PC-3 (cell line): ENCODE results near the gene WNT1. TPM values are rescaled to one million over a fixed set of nuclear protein-coding genes. Genes with fewer than 3 reads are reported as not detected.
A peak's percentile ranks its signal among the peaks of the same experiment; 100 is the strongest.

Experiments
- ATAC-seq: fragments of 200-7000 bp; cut with Tn5 transposase; 2 replicates; pipeline ENCODE4 v1.9.1; 2020; ENCODE audit warnings: mild to moderate bottlenecking, moderate library complexity
- BruUV-seq: library from RNA; stranded (reverse); fragments of 400-500 nt; replicated peaks from 2 replicates; lab custom pipeline; 2021; lab: Mats Ljungman, UMichigan
- CTCF ChIA-PET: fragments of 300-600 bp; sonication (Branson Sonifier 250); formaldehyde crosslinking; loops from one replicate; lab custom pipeline; 2022; ENCODE audit warnings: antibody characterized with exemption; lab: Charles Lee
- POLR2A ChIA-PET: fragments of 300-600 bp; sonication (Branson Sonifier 250); formaldehyde crosslinking; loops from one replicate; lab custom pipeline; 2022; ENCODE audit warnings: antibody characterized with exemption; ENCODE audit not compliant: unreplicated experiment; lab: Charles Lee
- DNase-seq: peaks from one replicate; pipeline ENCODE4 v3.0.0-alpha.2; 2015
- H2AFZ ChIP-seq: fragments of 300-600 bp; sonication (generic); 2 replicates; pipeline ENCODE4 v1.6.0; 2016; ENCODE audit warnings: antibody characterized with exemption, low read length
- H3F3A ChIP-seq: fragments of 300-600 bp; sonication (generic); one replicate; pipeline ENCODE4 v1.6.0; 2017; ENCODE audit warnings: antibody characterized with exemption, low read length, control low read depth, mild to moderate bottlenecking; ENCODE audit not compliant: unreplicated experiment
- H3K27ac ChIP-seq: fragments of 300-600 bp; sonication (generic); 2 replicates; pipeline ENCODE4 v1.5.1; 2016; ENCODE audit warnings: mild to moderate bottlenecking, low read length
- H3K27me3 ChIP-seq: fragments of 300-600 bp; sonication (generic); 2 replicates; pipeline ENCODE4 v1.6.1; 2016; ENCODE audit warnings: low read length, mixed read lengths
- H3K36me3 ChIP-seq: fragments of 300-600 bp; sonication (generic); 2 replicates; pipeline ENCODE4 v1.6.1; 2016; ENCODE audit warnings: low read depth, mixed run types, low read length, mixed read lengths
- H3K4me1 ChIP-seq: fragments of 300-600 bp; sonication (generic); 2 replicates; pipeline ENCODE4 v1.5.1; 2016; ENCODE audit warnings: low read length; ENCODE audit not compliant: insufficient read depth
- H3K4me2 ChIP-seq: fragments of 300-600 bp; sonication (generic); 2 replicates; pipeline ENCODE4 v1.6.0; 2016; ENCODE audit warnings: low read length
- H3K4me3 ChIP-seq: fragments of 300-600 bp; sonication (generic); 2 replicates; pipeline ENCODE4 v1.5.1; 2016; ENCODE audit warnings: mild to moderate bottlenecking, low read length, mixed read lengths
- H3K79me2 ChIP-seq: fragments of 300-600 bp; sonication (generic); 2 replicates; pipeline ENCODE4 v1.6.1; 2017; ENCODE audit warnings: low read length, mixed read lengths
- H3K9ac ChIP-seq: fragments of 300-600 bp; sonication (generic); 2 replicates; pipeline ENCODE4 v1.6.0; 2016; ENCODE audit warnings: mild to moderate bottlenecking, low read length
- H3K9me2 ChIP-seq: fragments of 300-600 bp; sonication (generic); replicated peaks from 2 replicates; pipeline ENCODE4 v1.6.1; 2016; ENCODE audit warnings: mixed run types, low read length, mixed read lengths
- H3K9me3 ChIP-seq: fragments of 300-600 bp; sonication (generic); 2 replicates; pipeline ENCODE4 v1.6.1; 2016; ENCODE audit warnings: low read length, mixed read lengths
- H4K20me1 ChIP-seq: fragments of 300-600 bp; sonication (generic); 2 replicates; pipeline ENCODE4 v1.6.1; 2016; ENCODE audit warnings: low read length, mixed read lengths
- CTCF ChIP-seq: fragments of 300-600 bp; sonication (generic); conservative IDR thresholded peaks from 2 replicates; pipeline ENCODE4 v1.5.1; 2017; ENCODE audit warnings: antibody characterized with exemption, low read depth, mild to moderate bottlenecking, low read length
- EZH2 ChIP-seq: fragments of 300-600 bp; sonication (generic); IDR thresholded peaks from one replicate; pipeline ENCODE4 v1.6.1; 2017; ENCODE audit warnings: antibody characterized with exemption, mild to moderate bottlenecking, low read length; ENCODE audit not compliant: unreplicated experiment
- EZH2phosphoT487 ChIP-seq: fragments of 300-600 bp; sonication (generic); IDR thresholded peaks from 2 replicates; pipeline ENCODE4 v1.6.1; 2018; ENCODE audit warnings: mild to moderate bottlenecking, antibody characterized with exemption, low read length, borderline replicate concordance
- intact Hi-C: fragments of 100-400 bp; cut with micrococcal nuclease; formaldehyde crosslinking; loops from 2 replicates; pipeline ENCODE4 v1.9.0; 2023
- total RNA-seq: library from RNA; depleted of rRNA; stranded (reverse); fragments of >200 nt; gene quantifications from 2 replicates; pipeline ENCODE4 v1.2.3, GENCODE V29; 2014

WNT1 gene
- total RNA-seq, 1 experiment from 2014 or later = not detected

- peak overlapping the region; percentile 74 for H2AFZ ChIP-seq
- intact Hi-C loops = loop anchor here (5.0 kb wide), 1 partner anchor 65 kb away; no protein-coding TSS in a partner anchor
- CTCF ChIA-PET = interaction anchor here (0.5 to 1.7 kb wide), 12 partner anchors 9 to 144 kb away, joined by 3 to 10 read pairs (median 4); partner anchors contain the start of genes DHH, FKBP11 and PRKAG1
Measured at GRCh38 chr12:48996794-48997718, 18.9 kb downstream of the WNT1 start.

GRCh38 chr12:48997719-48998496 is 19.8 kb downstream of the WNT1 start:
- no peaks in the 10 kb centered on the region for H3K79me2 ChIP-seq
- no peaks in the 10 kb centered on the region for H3F3A ChIP-seq
- no peaks in the 10 kb centered on the region for H4K20me1 ChIP-seq
- no TSS peak for BruUV-seq
- no peaks in the 10 kb centered on the region for H3K27me3 ChIP-seq
- DNase-seq (peak; percentile 33), ATAC-seq (peak; percentile 31)
- no peaks in the 10 kb centered on the region for H3K9me2 ChIP-seq
- H3K4me2 ChIP-seq = peak overlapping the region; percentile 92
- CTCF ChIA-PET = interaction anchor here (0.6 to 1.7 kb wide), 3 partner anchors 20 to 529 kb away, joined by 3 to 10 read pairs (median 7); partner anchors contain the start of gene PRKAG1
- H3K36me3 ChIP-seq = peaks cover 8% of the 10 kb centered on the region; the same call in 1 of the 2 replicates
- intact Hi-C loops = loop anchor here (5.0 kb wide), 1 partner anchor 66 kb away; no protein-coding TSS in a partner anchor
- peak overlapping the region; percentile 81 for H2AFZ ChIP-seq
- peak overlapping the region; percentile 52; the same call in 1 of the 2 replicates for H3K9ac ChIP-seq
- H3K27ac ChIP-seq = no peak overlapping the region
- POLR2A ChIA-PET = no interaction called here
- H3K9me3 ChIP-seq = no peaks in the 10 kb centered on the region
- peak overlapping the region; percentile 69 for H3K4me3 ChIP-seq
- TF ChIP-seq CTCF (no peak), EZH2phosphoT487 (no peak), EZH2 (no peak)
- H3K4me1 ChIP-seq = peaks cover 22% of the 10 kb centered on the region

More at GRCh38 chr12:48996794-48997718, 18.9 kb downstream of the WNT1 start:
- peaks cover 22% of the 10 kb centered on the region for H3K4me1 ChIP-seq
- TF ChIP-seq EZH2 (no peak), CTCF (peak; percentile 70)
- H3K9ac ChIP-seq = no peak overlapping the region
- POLR2A ChIA-PET = interaction anchor here (0.6 kb wide), 1 partner anchor 18 kb away, joined by 6 read pairs; no protein-coding TSS in a partner anchor
- no peaks in the 10 kb centered on the region for H3K9me2 ChIP-seq
- ATAC-seq (peak; percentile 39), DNase-seq (peak; percentile 75)
- 0 out of 2 replicates have a peak, but pooled peaks cover 3% of the 10 kb centered on the region for H3K36me3 ChIP-seq
- no TSS peak for BruUV-seq
- no peak overlapping the region for H3K27ac ChIP-seq
- H3F3A ChIP-seq = no peaks in the 10 kb centered on the region
- H3K9me3 ChIP-seq = no peaks in the 10 kb centered on the region
- no peaks in the 10 kb centered on the region for H4K20me1 ChIP-seq
- H3K4me3 ChIP-seq = peak overlapping the region; percentile 65
- no peaks in the 10 kb centered on the region for H3K79me2 ChIP-seq
- no peaks in the 10 kb centered on the region for H3K27me3 ChIP-seq
- H3K4me2 ChIP-seq = peak overlapping the region; percentile 92
